PC-3 (cell line): Measurements from ENCODE around the gene LSG1. TPM values are rescaled to one million over a fixed set of nuclear protein-coding genes. Genes with fewer than 3 reads are reported as not detected.
A peak's percentile ranks its signal among the peaks of the same experiment; 100 is the strongest.

Source experiments
- ATAC-seq: fragments of 200-7000 bp; cut with Tn5 transposase; 2 replicates; pipeline ENCODE4 v1.9.1; 2020; ENCODE audit warnings: mild to moderate bottlenecking, moderate library complexity
- BruUV-seq: library from RNA; stranded (reverse); fragments of 400-500 nt; replicated peaks from 2 replicates; lab custom pipeline; 2021; lab: Mats Ljungman, UMichigan
- CTCF ChIA-PET: fragments of 300-600 bp; sonication (Branson Sonifier 250); formaldehyde crosslinking; loops from one replicate; lab custom pipeline; 2022; ENCODE audit warnings: antibody characterized with exemption; lab: Charles Lee
- POLR2A ChIA-PET: fragments of 300-600 bp; sonication (Branson Sonifier 250); formaldehyde crosslinking; loops from one replicate; lab custom pipeline; 2022; ENCODE audit warnings: antibody characterized with exemption; ENCODE audit not compliant: unreplicated experiment; lab: Charles Lee
- DNase-seq: peaks from one replicate; pipeline ENCODE4 v3.0.0-alpha.2; 2015
- H2AFZ ChIP-seq: fragments of 300-600 bp; sonication (generic); 2 replicates; pipeline ENCODE4 v1.6.0; 2016; ENCODE audit warnings: antibody characterized with exemption, low read length
- H3F3A ChIP-seq: fragments of 300-600 bp; sonication (generic); one replicate; pipeline ENCODE4 v1.6.0; 2017; ENCODE audit warnings: antibody characterized with exemption, low read length, control low read depth, mild to moderate bottlenecking; ENCODE audit not compliant: unreplicated experiment
- H3K27ac ChIP-seq: fragments of 300-600 bp; sonication (generic); 2 replicates; pipeline ENCODE4 v1.5.1; 2016; ENCODE audit warnings: mild to moderate bottlenecking, low read length
- H3K27me3 ChIP-seq: fragments of 300-600 bp; sonication (generic); 2 replicates; pipeline ENCODE4 v1.6.1; 2016; ENCODE audit warnings: low read length, mixed read lengths
- H3K36me3 ChIP-seq: fragments of 300-600 bp; sonication (generic); 2 replicates; pipeline ENCODE4 v1.6.1; 2016; ENCODE audit warnings: low read depth, mixed run types, low read length, mixed read lengths
- H3K4me1 ChIP-seq: fragments of 300-600 bp; sonication (generic); 2 replicates; pipeline ENCODE4 v1.5.1; 2016; ENCODE audit warnings: low read length; ENCODE audit not compliant: insufficient read depth
- H3K4me2 ChIP-seq: fragments of 300-600 bp; sonication (generic); 2 replicates; pipeline ENCODE4 v1.6.0; 2016; ENCODE audit warnings: low read length
- H3K4me3 ChIP-seq: fragments of 300-600 bp; sonication (generic); 2 replicates; pipeline ENCODE4 v1.5.1; 2016; ENCODE audit warnings: mild to moderate bottlenecking, low read length, mixed read lengths
- H3K79me2 ChIP-seq: fragments of 300-600 bp; sonication (generic); 2 replicates; pipeline ENCODE4 v1.6.1; 2017; ENCODE audit warnings: low read length, mixed read lengths
- H3K9ac ChIP-seq: fragments of 300-600 bp; sonication (generic); 2 replicates; pipeline ENCODE4 v1.6.0; 2016; ENCODE audit warnings: mild to moderate bottlenecking, low read length
- H3K9me2 ChIP-seq: fragments of 300-600 bp; sonication (generic); replicated peaks from 2 replicates; pipeline ENCODE4 v1.6.1; 2016; ENCODE audit warnings: mixed run types, low read length, mixed read lengths
- H3K9me3 ChIP-seq: fragments of 300-600 bp; sonication (generic); 2 replicates; pipeline ENCODE4 v1.6.1; 2016; ENCODE audit warnings: low read length, mixed read lengths
- H4K20me1 ChIP-seq: fragments of 300-600 bp; sonication (generic); 2 replicates; pipeline ENCODE4 v1.6.1; 2016; ENCODE audit warnings: low read length, mixed read lengths
- EZH2 ChIP-seq: fragments of 300-600 bp; sonication (generic); IDR thresholded peaks from one replicate; pipeline ENCODE4 v1.6.1; 2017; ENCODE audit warnings: antibody characterized with exemption, mild to moderate bottlenecking, low read length; ENCODE audit not compliant: unreplicated experiment
- EZH2phosphoT487 ChIP-seq: fragments of 300-600 bp; sonication (generic); IDR thresholded peaks from 2 replicates; pipeline ENCODE4 v1.6.1; 2018; ENCODE audit warnings: mild to moderate bottlenecking, antibody characterized with exemption, low read length, borderline replicate concordance
- intact Hi-C: fragments of 100-400 bp; cut with micrococcal nuclease; formaldehyde crosslinking; loops from 2 replicates; pipeline ENCODE4 v1.9.0; 2023
- total RNA-seq: library from RNA; depleted of rRNA; stranded (reverse); fragments of >200 nt; gene quantifications from 2 replicates; pipeline ENCODE4 v1.2.3, GENCODE V29; 2014
- TF ChIP-seq, protein P1 (sequence below): fragments of 300-600 bp; sonication (generic); conservative IDR thresholded peaks from 2 replicates; pipeline ENCODE4 v1.5.1; 2017; ENCODE audit warnings: antibody characterized with exemption, low read depth, mild to moderate bottlenecking, low read length

LSG1 gene
- total RNA-seq, 1 experiment from 2014 or later: 83.8 TPM

DNA sequence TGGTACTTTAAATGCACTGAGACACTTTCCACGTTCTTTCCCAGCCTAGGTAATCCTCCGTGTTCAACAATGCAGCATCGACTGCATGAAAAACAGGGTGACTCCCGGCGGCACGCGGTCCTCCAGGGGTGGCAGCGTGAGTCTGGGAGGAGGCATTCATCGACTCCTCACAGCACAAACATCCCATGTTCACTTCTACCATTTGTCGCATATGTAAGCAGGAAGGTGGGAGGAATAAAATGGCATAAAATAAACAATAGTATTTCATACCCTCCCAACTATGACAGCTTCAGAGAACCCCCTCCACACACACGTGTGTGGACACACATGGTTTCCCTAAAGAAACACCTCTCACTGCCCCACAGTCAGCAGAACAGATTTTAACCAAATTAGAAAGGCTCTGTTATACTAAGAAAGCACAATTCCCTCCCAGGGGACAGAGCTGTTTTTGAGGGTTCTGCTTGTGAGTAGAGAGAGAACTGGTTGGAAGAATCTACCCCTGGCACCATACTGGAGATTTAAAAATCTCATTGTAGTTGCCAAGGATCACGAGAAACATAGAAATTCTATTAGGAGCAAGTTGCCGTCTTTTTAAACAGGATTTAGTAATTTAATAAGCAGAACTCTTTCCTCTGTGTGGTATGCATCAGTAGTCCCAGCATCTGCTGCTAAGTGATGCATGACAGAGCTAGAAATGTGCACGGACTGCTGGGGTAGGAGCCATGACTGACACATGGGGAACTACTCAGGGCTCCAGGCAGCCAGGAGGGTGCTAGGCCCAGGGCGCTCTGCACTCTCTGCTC lies 19.7 kb upstream of the LSG1 start:
- DNase-seq (no peak), ATAC-seq (no peak)
- CTCF ChIA-PET: no interaction called here

DNA sequence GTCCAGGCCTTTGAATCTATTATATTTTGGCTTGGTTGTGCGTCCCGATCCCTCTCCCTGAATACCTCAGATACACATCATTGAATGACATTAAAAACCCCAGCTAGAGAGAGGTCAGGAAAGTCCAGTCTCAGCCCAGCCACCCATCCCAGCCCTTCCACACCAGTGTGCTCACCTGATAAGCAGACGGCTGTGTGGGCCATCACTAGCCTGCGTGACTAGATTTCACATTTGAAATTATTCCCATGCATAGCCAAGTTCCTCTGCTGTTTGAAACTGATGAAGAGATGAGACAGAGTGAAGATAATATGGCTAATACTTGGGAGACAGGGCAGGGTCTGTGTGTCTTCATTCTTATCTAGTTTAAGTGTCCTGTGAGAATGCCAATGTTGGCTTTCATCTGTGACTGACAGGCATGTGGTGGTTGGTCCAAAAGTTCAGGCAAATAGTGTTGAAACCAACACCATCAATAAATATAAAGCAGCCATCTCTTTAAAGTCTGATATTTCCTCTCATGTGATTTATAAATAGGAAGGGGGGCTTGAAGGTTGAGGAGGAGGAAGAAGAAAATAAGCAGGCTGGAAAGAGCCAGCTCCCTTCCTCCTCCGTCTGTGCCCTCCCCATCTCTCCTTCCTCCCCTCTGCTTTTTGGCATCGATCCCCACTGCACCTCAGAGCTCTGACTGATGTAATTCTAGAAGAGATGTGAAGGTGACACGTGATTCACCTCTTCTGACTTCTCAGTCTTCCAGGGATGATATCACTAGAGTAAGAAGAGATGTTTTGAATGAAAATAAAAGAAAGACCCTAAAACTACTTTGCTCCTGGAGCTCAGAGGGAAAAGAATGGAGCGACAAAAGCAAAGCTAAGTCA lies 18.7 kb upstream of the LSG1 start:
- H3F3A ChIP-seq: no peaks in the 10 kb centered on the region
- no peaks in the 10 kb centered on the region for H3K9me3 ChIP-seq
- peak; percentile 47 for DNase-seq
- H3K4me2 ChIP-seq: no peak overlapping the region
- H3K4me1 ChIP-seq: peaks cover 23% of the 10 kb centered on the region
- POLR2A ChIA-PET: no interaction called here
- H3K9ac ChIP-seq: no peak overlapping the region
- H3K36me3 ChIP-seq: no peaks in the 10 kb centered on the region
- no peak overlapping the region for H2AFZ ChIP-seq
- H4K20me1 ChIP-seq: peaks cover 35% of the 10 kb centered on the region
- H3K9me2 ChIP-seq: no peaks in the 10 kb centered on the region
- no peak overlapping the region for H3K27ac ChIP-seq
- H3K79me2 ChIP-seq: peaks cover 37% of the 10 kb centered on the region
- no TSS peak for BruUV-seq
- no peaks in the 10 kb centered on the region for H3K27me3 ChIP-seq
- no peak for ATAC-seq
- CTCF ChIA-PET: no interaction called here
- TF ChIP-seq EZH2phosphoT487 (no peak), EZH2 (no peak)
- TF ChIP-seq, protein P1, sequence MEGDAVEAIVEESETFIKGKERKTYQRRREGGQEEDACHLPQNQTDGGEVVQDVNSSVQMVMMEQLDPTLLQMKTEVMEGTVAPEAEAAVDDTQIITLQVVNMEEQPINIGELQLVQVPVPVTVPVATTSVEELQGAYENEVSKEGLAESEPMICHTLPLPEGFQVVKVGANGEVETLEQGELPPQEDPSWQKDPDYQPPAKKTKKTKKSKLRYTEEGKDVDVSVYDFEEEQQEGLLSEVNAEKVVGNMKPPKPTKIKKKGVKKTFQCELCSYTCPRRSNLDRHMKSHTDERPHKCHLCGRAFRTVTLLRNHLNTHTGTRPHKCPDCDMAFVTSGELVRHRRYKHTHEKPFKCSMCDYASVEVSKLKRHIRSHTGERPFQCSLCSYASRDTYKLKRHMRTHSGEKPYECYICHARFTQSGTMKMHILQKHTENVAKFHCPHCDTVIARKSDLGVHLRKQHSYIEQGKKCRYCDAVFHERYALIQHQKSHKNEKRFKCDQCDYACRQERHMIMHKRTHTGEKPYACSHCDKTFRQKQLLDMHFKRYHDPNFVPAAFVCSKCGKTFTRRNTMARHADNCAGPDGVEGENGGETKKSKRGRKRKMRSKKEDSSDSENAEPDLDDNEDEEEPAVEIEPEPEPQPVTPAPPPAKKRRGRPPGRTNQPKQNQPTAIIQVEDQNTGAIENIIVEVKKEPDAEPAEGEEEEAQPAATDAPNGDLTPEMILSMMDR: no peak
- intact Hi-C loops: no loop called here
- H3K4me3 ChIP-seq: no peak overlapping the region

More for the DNA sequence above, 19.7 kb upstream of the LSG1 start:
- Histone ChIP-seq H3K36me3 (no peaks in the 10 kb centered on the region), H3K9ac (no peak overlapping the region), H3F3A (no peaks in the 10 kb centered on the region), H3K27me3 (no peaks in the 10 kb centered on the region), H3K4me1 (peaks cover 23% of the 10 kb centered on the region), H3K4me2 (no peak overlapping the region), H3K79me2 (peaks cover 28% of the 10 kb centered on the region), H3K27ac (no peak overlapping the region), H2AFZ (no peak overlapping the region), H4K20me1 (peaks cover 28% of the 10 kb centered on the region), H3K4me3 (no peak overlapping the region), H3K9me3 (no peaks in the 10 kb centered on the region), H3K9me2 (no peaks in the 10 kb centered on the region)
- POLR2A ChIA-PET: no interaction called here
- intact Hi-C loops: no loop called here
- TF ChIP-seq EZH2phosphoT487 (no peak), EZH2 (no peak)
- TF ChIP-seq, protein P1: no peak
- no TSS peak for BruUV-seq
